ENCODE results near the gene EIF3M.
"Not testable (repeated sequence)": the region's sequence is repeated elsewhere in the genome, so short reads cannot be mapped to it uniquely, and the experiment has no call there.

EIF3M gene

GRCh38 chr11:32583459-32584271 is at the start of gene EIF3M:
Gene EIF3M, plus strand, starts transcription at chr11:32583831. Its CDS starts 57 bp downstream, at chr11:32583888.
- DNase-seq = peak; percentile 98

DNA sequence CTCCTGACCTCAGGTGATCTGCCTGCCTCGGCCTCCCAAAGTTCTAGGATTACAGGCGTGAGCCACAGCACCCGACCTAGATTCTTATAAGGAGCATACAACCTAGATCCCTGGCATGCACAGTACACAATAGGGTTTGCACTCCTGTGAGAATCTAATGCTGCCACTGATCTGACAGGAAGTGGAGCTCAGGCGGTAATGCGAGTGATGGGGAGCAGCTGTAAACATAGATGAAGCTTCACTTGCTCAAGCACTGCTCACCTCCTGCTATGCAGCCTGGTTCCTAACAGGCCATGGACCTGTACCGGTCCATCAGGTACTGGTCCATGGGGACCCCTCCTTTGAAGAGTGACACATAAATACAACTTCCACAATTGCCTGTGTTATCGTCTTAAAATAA is 44.8 kb upstream of the EIF3M start:
- DNase-seq = no peak

GRCh38 chr11:32549611-32550187 is 33.9 kb upstream of the EIF3M start:
- DNase-seq = no peak

GRCh38 chr11:32550207-32550606 is 33.4 kb upstream of the EIF3M start:
- no peak for DNase-seq

- DNase-seq = no peak
These were observed 28.5 kb upstream of the EIF3M start for GRCh38 chr11:32555091-32555490.

DNA sequence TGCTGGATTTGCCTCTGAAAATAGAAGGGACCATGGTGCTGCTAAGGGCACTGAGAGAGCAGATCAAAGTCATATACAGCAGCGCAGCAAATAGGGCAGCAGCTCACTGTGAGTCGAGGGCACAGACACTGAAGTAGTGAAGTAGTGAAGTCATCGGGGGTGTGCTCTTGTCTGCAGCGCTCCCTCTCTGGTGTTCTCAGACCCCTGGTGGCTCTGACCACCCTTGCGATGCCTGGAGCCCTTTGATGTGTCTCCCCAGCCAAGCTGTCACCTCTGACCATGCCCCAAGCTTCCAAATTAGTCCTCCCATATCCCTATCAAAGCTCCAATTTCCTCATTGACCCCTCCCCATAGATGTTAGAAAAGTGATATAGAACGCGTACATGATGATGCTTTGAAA is 27.7 kb upstream of the EIF3M start:
- no peak for DNase-seq

GRCh38 chr11:32561835-32562234 is 21.8 kb upstream of the EIF3M start:
- no peak for DNase-seq

GRCh38 chr11:32562839-32563599 is 20.6 kb upstream of the EIF3M start:
- DNase-seq = no peak

DNA sequence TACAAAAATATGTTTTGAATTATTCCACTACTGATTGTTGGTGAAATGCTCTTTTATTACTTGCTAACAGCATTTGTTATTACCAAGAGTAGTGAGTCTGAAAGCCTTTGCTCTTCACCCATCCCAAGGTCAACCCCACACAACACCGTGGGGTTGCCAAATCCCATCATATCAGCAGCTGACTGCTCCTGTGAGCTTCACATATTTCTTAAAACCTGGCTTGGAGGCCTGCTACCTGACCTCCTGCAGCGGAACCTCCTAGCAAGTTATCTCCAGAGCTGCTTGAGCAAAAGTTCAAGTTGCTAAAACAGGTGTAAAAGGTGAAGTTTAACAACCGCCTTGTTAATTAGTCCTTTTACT is 20.1 kb upstream of the EIF3M start:
- no peak for DNase-seq

DNA sequence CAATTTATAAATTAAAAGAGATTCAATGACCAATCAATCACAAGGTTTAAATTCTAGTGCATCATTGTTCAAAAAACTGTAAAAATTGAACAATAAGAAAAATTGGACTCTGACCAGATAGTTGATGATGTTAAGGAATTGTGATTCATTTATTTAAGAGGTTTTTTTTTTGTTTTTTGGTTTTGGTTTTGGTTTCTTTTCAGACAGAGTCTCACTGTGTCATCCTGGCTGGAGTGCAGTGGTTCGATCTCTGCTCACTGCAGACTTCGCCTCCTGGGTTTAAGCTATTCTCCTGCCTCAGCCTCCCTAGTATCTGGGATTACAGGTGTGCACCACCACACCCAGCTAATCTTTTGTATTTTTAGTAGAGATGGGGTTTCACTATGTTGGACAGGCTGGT is 17.1 kb upstream of the EIF3M start:
- peak; percentile 60 for DNase-seq

DNA sequence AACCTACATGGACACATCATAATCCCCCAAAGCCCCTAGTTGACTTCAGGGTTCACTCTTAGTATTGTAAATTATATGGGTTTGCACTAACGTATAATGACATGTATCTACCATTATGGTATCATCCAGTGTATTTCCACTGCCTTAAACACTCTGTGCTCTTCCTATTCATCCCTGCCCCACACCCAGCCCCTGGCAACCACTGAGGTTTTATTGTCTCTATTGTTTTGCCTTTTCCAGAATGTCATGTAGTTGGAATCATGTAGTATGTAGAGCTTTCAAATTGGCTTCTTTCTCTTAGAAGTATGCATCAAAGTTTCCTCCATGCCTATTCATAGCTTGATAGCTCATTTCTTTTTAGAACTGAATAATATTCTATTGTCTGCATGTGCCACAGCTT is 16.5 kb upstream of the EIF3M start:
- DNase-seq = no peak

GRCh38 chr11:32569313-32569881 is 14.2 kb upstream of the EIF3M start:
- DNase-seq = no peak

DNA sequence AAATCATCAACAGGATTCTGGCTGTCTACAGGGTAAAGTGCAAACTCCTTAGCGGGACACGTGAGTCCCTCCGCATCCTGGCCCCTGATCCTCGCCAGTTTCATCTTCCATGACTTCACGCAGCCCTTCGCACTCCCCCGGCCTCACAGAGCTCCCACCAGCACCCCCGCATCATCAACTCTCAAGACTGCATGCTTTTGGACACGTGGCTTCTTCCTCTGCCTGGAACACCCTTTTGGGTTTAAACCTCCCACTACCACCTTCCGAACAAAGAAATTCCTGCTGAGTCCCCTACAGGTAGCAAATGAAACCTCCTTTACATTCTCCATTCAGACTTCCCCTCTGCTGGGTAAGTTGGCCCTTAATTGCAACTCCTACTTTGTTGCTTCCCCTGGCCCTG is 12.6 kb upstream of the EIF3M start:
- DNase-seq = no peak

GRCh38 chr11:32573228-32573627 is 10.4 kb upstream of the EIF3M start:
- DNase-seq = no peak

DNA sequence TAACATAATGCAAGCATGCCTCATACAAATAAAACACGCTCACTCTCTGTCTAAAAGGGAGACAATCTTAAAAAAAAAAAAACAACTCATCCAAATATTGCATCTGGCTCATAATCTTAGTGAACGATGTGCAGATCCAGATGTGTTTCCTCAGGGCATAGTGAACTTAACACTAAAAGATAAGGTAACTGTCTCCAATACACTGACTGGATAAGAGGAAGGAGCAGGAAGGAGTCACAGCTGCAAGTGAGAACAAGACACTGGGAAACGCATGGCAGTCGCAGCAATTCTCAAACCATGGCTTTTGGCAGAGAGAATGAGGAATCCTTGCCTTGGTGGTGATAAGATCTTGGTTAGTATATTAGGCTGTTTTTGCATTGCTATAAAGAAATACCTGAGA is 9.2 kb upstream of the EIF3M start:
- no peak for DNase-seq

DNA sequence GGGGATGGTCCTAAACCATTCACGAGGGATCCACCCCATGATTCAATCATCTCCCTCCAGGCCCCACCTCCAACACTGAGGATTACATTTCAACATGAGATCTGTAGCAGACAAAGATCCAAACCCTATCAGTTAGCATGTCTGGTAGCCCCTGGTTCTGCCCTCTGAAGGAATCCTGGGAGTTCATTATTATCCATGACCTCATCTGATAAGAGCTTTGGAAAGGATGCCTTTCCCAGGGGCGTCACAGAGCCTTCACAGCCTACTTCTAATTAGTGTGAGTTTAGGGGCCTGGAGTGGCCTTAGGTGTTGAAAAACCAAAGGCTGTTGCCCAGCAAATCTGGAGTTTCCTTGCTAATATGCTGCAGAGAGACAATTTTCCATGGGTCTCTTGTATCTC is 8.6 kb upstream of the EIF3M start:
- DNase-seq = no peak

- no peak for DNase-seq
These were observed 7.2 kb upstream of the EIF3M start for GRCh38 chr11:32576456-32576855.

DNA sequence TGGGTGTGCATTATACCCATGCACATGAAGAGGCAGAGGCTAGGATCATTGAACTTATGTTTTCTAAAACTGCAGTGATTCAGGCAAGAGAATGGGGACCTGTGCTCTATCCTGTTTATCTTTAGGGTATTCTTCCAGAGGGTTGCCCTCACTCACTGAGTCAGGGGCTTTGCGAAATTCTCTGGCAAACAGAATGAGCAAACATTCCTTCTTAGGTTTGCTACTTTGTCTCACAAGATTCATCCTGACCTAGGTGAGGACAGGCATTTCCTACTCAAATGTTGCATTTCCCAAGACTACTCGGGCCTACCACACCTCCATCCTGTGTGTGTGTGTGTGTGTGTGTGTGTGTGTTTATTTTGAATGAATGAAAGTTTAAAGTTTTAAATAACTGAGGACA is 2.7 kb upstream of the EIF3M start:
- DNase-seq = no peak

DNA sequence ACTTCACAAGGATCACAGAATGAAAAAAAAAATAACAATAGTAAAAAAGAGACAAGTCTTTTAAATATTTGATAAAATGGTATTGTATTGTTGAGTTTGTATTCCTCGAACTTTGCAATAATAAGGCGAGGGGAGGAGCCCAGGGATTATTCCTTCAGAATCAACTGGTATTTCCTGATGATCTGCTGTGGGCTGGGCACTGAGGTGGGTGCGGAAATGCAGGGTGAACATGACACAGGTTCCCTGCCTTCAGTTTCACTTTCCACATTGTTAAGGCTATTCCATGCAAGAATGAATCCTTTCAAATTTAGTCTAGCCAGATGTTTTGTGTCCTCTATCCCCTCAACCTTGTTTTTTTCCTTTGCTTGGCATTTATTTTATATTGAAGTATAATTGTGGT is 2.1 kb upstream of the EIF3M start:
- peak; percentile 24 for DNase-seq

- peak; percentile 45 for DNase-seq
These were observed 1.3 kb downstream of the EIF3M start for GRCh38 chr11:32584921-32585320.

DNA sequence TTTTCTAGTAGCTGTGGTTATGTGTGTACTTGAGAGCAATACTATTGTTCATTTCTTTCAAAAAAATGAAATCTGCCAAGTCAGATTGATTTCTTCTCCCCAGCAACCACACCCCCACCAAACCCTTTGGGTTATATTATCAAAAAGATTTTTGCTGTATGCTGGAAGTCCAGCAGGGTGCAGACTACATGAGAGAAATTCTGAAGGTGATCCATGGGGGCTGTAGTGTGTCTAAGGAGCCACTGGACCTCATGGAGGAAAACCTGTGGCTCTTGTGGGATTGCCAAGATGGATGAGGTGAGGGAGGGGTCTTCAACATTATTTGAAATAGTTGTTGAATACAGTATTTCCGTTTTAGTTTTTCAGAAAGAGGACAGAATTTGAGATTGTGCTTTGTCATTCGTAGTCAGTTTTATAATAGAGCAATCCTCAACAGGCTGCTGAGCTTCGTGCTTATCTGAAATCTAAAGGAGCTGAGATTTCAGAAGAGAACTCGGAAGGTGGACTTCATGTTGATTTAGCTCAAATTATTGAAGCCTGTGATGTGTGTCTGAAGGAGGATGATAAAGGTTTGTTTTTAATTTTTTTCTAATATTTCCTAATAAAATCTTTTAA is 3.1 kb downstream of the EIF3M start:
- peak; percentile 51 for DNase-seq

- peak; percentile 89 for DNase-seq
These were observed 10.6 kb downstream of the EIF3M start for GRCh38 chr11:32594272-32594671.

- DNase-seq = not testable (repeated sequence)
These were observed 12.5 kb downstream of the EIF3M start for GRCh38 chr11:32596114-32596513.

Measured in OCI-M1 (cell line).